Activated CD4-positive, alpha-beta T cell treated with anti-CD3 and anti-CD28 coated beads, Interleukin-2, Interleukin-6, amounts not matched to agents 100 ng/mL and 50 ng/mL, durations not matched to agents 16 hours and 8 hours (primary cell): ENCODE data around the gene KRT16.
"Not testable (repeated sequence)": the region's sequence is repeated elsewhere in the genome, so short reads cannot be mapped to it uniquely, and the experiment has no call there.

Experiments
- DNase-seq: peaks from one replicate; pipeline ENCODE4 v3.0.0-alpha.2; 2020

Gene KRT16

GRCh38 chr17:41612376-41613160 is at the start of gene KRT16:
KRT16 (minus strand) TSS chr17:41612767; CDS start chr17:41612688, 79 bp downstream.
- not testable (repeated sequence) for DNase-seq

GRCh38 chr17:41660221-41660711 is 47.7 kb upstream of the KRT16 start:
- no peak for DNase-seq

GRCh38 chr17:41659427-41660212 is 47.1 kb upstream of the KRT16 start:
- DNase-seq: no peak

GRCh38 chr17:41658846-41659245 is 46.3 kb upstream of the KRT16 start:
- no peak for DNase-seq

- DNase-seq: no peak
Observed at GRCh38 chr17:41657936-41658335, 45.4 kb upstream of the KRT16 start.

GRCh38 chr17:41657176-41657754 is 44.7 kb upstream of the KRT16 start:
- no peak for DNase-seq

GRCh38 chr17:41656249-41657023 is 43.9 kb upstream of the KRT16 start:
- DNase-seq: no peak

GRCh38 chr17:41655611-41656111 is 43.1 kb upstream of the KRT16 start:
- DNase-seq: no peak

- DNase-seq: no peak
Observed at GRCh38 chr17:41654678-41655607, 42.4 kb upstream of the KRT16 start.

- no peak for DNase-seq
Observed at GRCh38 chr17:41653892-41654677, 41.5 kb upstream of the KRT16 start.

GRCh38 chr17:41653421-41653820 is 40.9 kb upstream of the KRT16 start:
- no peak for DNase-seq

- DNase-seq: no peak
Observed at GRCh38 chr17:41652461-41652970, 39.9 kb upstream of the KRT16 start.

- no peak for DNase-seq
Observed at GRCh38 chr17:41651625-41652460, 39.3 kb upstream of the KRT16 start.

GRCh38 chr17:41650794-41651624 is 38.4 kb upstream of the KRT16 start:
- no peak for DNase-seq

- no peak for DNase-seq
Observed at GRCh38 chr17:41649923-41650519, 37.5 kb upstream of the KRT16 start.

- DNase-seq: peak; percentile 89
Observed at GRCh38 chr17:41648411-41649195, 36.0 kb upstream of the KRT16 start.

- DNase-seq: peak; percentile 93
Observed at GRCh38 chr17:41647940-41648410, 35.4 kb upstream of the KRT16 start.
